ENCODE measurements around the gene SCN1A. TPM values are rescaled to one million over a fixed set of nuclear protein-coding genes. Genes with fewer than 3 reads are reported as not detected.

SCN1A gene
- total and polyA plus RNA-seq, 2 experiments from 2014 or later = 1.2 to 1.3 TPM

- no peaks in the 10 kb centered on the region for H4K20me1 ChIP-seq (replicated peaks; ENCODE audit: insufficient read depth)
- Mint-ChIP-seq H3K9me3 (no peaks in the 10 kb centered on the region), H3K27ac (no peak overlapping the region), H3K27me3 (ENCODE audit: insufficient read depth, low read depth, poor library complexity) (no peaks in the 10 kb centered on the region), H3K4me3 (no peak overlapping the region), H3K36me3 (ENCODE audit: low read depth) (no peaks in the 10 kb centered on the region), H3K4me1 (no peaks in the 10 kb centered on the region; the same call in 2 of the 3 replicates)
- no peak overlapping the region for H3K27ac ChIP-seq (ENCODE audit: low read depth)
- no peaks in the 10 kb centered on the region for H3K27me3 ChIP-seq (ENCODE audit: insufficient read depth)
- H3K9me2 ChIP-seq (ENCODE audit: insufficient read depth) = no peaks in the 10 kb centered on the region
- DNase-seq (ENCODE audit: low spot score) (peak; percentile 13), ATAC-seq (no peak)
- H2AFZ ChIP-seq = no peak overlapping the region
- H3F3A ChIP-seq (replicated peaks; ENCODE audit: low read depth) = no peaks in the 10 kb centered on the region
- H3K79me2 ChIP-seq (replicated peaks; ENCODE audit: insufficient read depth) = no peaks in the 10 kb centered on the region
- no peak for TF ChIP-seq NANOG (IDR thresholded peaks at IDR 0.05; ENCODE audit: borderline replicate concordance)
- TF ChIP-seq POLR2AphosphoS5 (IDR thresholded peaks at IDR 0.05; ENCODE audit: low read depth) = no peak
- TF ChIP-seq CREB1 (CRISPR knock-in tag; IDR thresholded peaks at IDR 0.05; ENCODE audit: low read depth) = no peak
- no peak for TF ChIP-seq ZNF331 (CRISPR knock-in tag; IDR thresholded peaks at IDR 0.05; ENCODE audit: low read depth)
- H3K4me1 ChIP-seq (ENCODE audit: insufficient read depth) = no peaks in the 10 kb centered on the region
- no peak overlapping the region for H3K4me2 ChIP-seq
- no peak overlapping the region for H3K4me3 ChIP-seq
- no peaks in the 10 kb centered on the region for H3K36me3 ChIP-seq (ENCODE audit: insufficient read depth)
These were observed 96.8 kb downstream of the SCN1A start for GRCh38 chr2:166031054-166031453.

GRCh38 chr2:166025313-166025712, 102.5 kb downstream of the SCN1A start:
- H3K4me3 Mint-ChIP-seq = no peak overlapping the region
- no peaks in the 10 kb centered on the region for H4K20me1 ChIP-seq (replicated peaks; ENCODE audit: insufficient read depth)
- H3K27me3 ChIP-seq (ENCODE audit: insufficient read depth) = no peaks in the 10 kb centered on the region
- H3K4me1 Mint-ChIP-seq = no peaks in the 10 kb centered on the region
- H3K9me3 Mint-ChIP-seq = 0 out of 3 replicates have a peak, but pooled peaks cover 3% of the 10 kb centered on the region
- H3K9me2 ChIP-seq (ENCODE audit: insufficient read depth) = no peaks in the 10 kb centered on the region
- no peak overlapping the region for H2AFZ ChIP-seq
- no peak overlapping the region for H3K4me2 ChIP-seq
- no peaks in the 10 kb centered on the region for H3F3A ChIP-seq (replicated peaks; ENCODE audit: low read depth)
- no peak overlapping the region for H3K4me3 ChIP-seq
- H3K27me3 Mint-ChIP-seq (ENCODE audit: insufficient read depth, low read depth, poor library complexity) = no peaks in the 10 kb centered on the region
- ATAC-seq (no peak), DNase-seq (ENCODE audit: low spot score) (no peak)
- no peaks in the 10 kb centered on the region for H3K36me3 Mint-ChIP-seq (ENCODE audit: low read depth)
- no peaks in the 10 kb centered on the region for H3K36me3 ChIP-seq (ENCODE audit: insufficient read depth)
- no peak overlapping the region for H3K27ac Mint-ChIP-seq
- no peaks in the 10 kb centered on the region for H3K79me2 ChIP-seq (replicated peaks; ENCODE audit: insufficient read depth)
- H3K4me1 ChIP-seq (ENCODE audit: insufficient read depth) = no peaks in the 10 kb centered on the region
- no peak overlapping the region for H3K27ac ChIP-seq (ENCODE audit: low read depth)
- TF ChIP-seq EZH2 (IDR thresholded peaks at IDR 0.05; ENCODE audit: low read depth, unreplicated experiment) = no peak
- no peak for TF ChIP-seq STAT1 (IDR thresholded peaks at IDR 0.05; ENCODE audit: unreplicated experiment)
- TF ChIP-seq POLR2AphosphoS5 (IDR thresholded peaks at IDR 0.05; ENCODE audit: low read depth) = no peak
- TF ChIP-seq JUNB (IDR thresholded peaks at IDR 0.05; ENCODE audit: unreplicated experiment) = no peak
- no peak for TF ChIP-seq ZNF331 (CRISPR knock-in tag; IDR thresholded peaks at IDR 0.05; ENCODE audit: low read depth)
- TF ChIP-seq ETS1 (IDR thresholded peaks at IDR 0.05) = no peak
- no peak for TF ChIP-seq CTCF (conservative IDR thresholded peaks at IDR 0.05; ENCODE audit: low read depth in 2 of 2)
- TF ChIP-seq ZNF114 (CRISPR knock-in tag; IDR thresholded peaks at IDR 0.05) = no peak
- no peak for TF ChIP-seq NANOG (IDR thresholded peaks at IDR 0.05; ENCODE audit: borderline replicate concordance)
- TF ChIP-seq ZNF462 (CRISPR knock-in tag; IDR thresholded peaks at IDR 0.05) = no peak

Data from GM23338 (cell line).